Esophagus muscularis mucosa (tissue), 4 donors: Measurements from ENCODE around the gene ADSS2.
"Not testable (repeated sequence)": the region's sequence is repeated elsewhere in the genome, so short reads cannot be mapped to it uniquely, and the experiment has no call there.

Source experiments
- EP300 ChIP-seq: sonication (generic); formaldehyde crosslinking; IDR thresholded peaks from one replicate; pipeline ENCODE4 v1.6.1; 2017; ENCODE audit warnings: antibody characterized with exemption
- POLR2A ChIP-seq: fragments of 450-650 bp; IDR thresholded peaks from one replicate; pipeline ENCODE4 v1.6.1; 2017; ENCODE audit warnings: antibody characterized with exemption, moderate library complexity, mild to moderate bottlenecking, low read depth
- TF ChIP-seq, protein P1 (sequence below), 3 experiments: fragments of 200-600 bp in 2 of 3; fragments of 450-650 bp in 1 of 3; sonication (generic) in 2 of 3; IDR thresholded peaks; one replicate each; pipeline ENCODE4 v1.5.1; 2017 to 2019; ENCODE audit warnings: antibody characterized with exemption in 3 of 3, mild to moderate bottlenecking in 2 of 3, moderate library complexity in 1 of 3

DNA sequence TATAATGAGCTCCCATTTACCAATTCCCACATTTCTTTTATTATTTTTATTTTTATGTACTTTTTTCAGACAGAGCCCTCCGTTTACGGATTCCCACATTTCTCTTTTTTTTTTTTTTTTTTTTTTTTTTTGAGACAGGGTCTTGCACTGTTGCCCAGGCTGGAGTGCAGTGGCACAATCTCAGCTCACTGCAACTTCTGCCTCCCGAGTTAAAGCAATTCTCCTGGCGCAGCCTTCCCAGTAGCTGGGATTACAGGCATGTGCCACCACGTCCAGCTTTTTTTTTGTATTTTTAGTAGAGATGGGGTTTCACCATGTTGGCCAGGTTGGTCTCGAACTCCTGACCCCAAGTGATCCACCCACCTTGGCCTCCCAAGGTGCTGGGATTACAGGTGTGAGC, 77.2 kb downstream of the ADSS2 start:
- not testable (repeated sequence) for TF ChIP-seq EP300, POLR2A
- TF ChIP-seq, protein P1, sequence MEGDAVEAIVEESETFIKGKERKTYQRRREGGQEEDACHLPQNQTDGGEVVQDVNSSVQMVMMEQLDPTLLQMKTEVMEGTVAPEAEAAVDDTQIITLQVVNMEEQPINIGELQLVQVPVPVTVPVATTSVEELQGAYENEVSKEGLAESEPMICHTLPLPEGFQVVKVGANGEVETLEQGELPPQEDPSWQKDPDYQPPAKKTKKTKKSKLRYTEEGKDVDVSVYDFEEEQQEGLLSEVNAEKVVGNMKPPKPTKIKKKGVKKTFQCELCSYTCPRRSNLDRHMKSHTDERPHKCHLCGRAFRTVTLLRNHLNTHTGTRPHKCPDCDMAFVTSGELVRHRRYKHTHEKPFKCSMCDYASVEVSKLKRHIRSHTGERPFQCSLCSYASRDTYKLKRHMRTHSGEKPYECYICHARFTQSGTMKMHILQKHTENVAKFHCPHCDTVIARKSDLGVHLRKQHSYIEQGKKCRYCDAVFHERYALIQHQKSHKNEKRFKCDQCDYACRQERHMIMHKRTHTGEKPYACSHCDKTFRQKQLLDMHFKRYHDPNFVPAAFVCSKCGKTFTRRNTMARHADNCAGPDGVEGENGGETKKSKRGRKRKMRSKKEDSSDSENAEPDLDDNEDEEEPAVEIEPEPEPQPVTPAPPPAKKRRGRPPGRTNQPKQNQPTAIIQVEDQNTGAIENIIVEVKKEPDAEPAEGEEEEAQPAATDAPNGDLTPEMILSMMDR (IDR thresholded peaks at IDR 0.05), result not testable (repeated sequence)
